DMS53 (cell line): ENCODE measurements around the gene IRF8.

Experiments
- DNase-seq: peaks from one replicate; lab custom pipeline; 2025; lab: John Stamatoyannopoulos, UW

IRF8 gene

GRCh38 chr16:85914423-85914794 lies 15.4 kb downstream of the IRF8 start:
- DNase-seq = no peak

- no peak for DNase-seq
Measured at GRCh38 chr16:85915125-85915845, 16.3 kb downstream of the IRF8 start.

GRCh38 chr16:85916141-85916890 lies 17.4 kb downstream of the IRF8 start:
- DNase-seq = no peak

- no peak for DNase-seq
Measured at GRCh38 chr16:85917012-85917411, 18.1 kb downstream of the IRF8 start.

- DNase-seq = no peak
Measured at GRCh38 chr16:85917959-85918358, 19.0 kb downstream of the IRF8 start.

- no peak for DNase-seq
Measured at GRCh38 chr16:85918436-85918835, 19.5 kb downstream of the IRF8 start.

- no peak for DNase-seq
Measured at GRCh38 chr16:85919271-85920267, 20.6 kb downstream of the IRF8 start.

- DNase-seq = no peak
Measured at GRCh38 chr16:85921026-85921425, 22.1 kb downstream of the IRF8 start.

GRCh38 chr16:85923153-85924021 lies 24.4 kb downstream of the IRF8 start:
- DNase-seq = no peak

GRCh38 chr16:85924675-85925074 lies 25.7 kb downstream of the IRF8 start:
- no peak for DNase-seq

GRCh38 chr16:85926370-85926769 lies 27.4 kb downstream of the IRF8 start:
- no peak for DNase-seq

GRCh38 chr16:85927371-85927770 lies 28.4 kb downstream of the IRF8 start:
- no peak for DNase-seq

GRCh38 chr16:85927959-85928358 lies 29.0 kb downstream of the IRF8 start:
- no peak for DNase-seq

GRCh38 chr16:85928401-85928820 lies 29.4 kb downstream of the IRF8 start:
- DNase-seq = no peak

GRCh38 chr16:85929259-85929721 lies 30.3 kb downstream of the IRF8 start:
- DNase-seq = no peak

GRCh38 chr16:85930301-85930700 lies 31.3 kb downstream of the IRF8 start:
- no peak for DNase-seq

GRCh38 chr16:85931596-85932402 lies 32.8 kb downstream of the IRF8 start:
- DNase-seq = no peak

GRCh38 chr16:85934210-85934609 lies 35.2 kb downstream of the IRF8 start:
- DNase-seq = no peak

- DNase-seq = no peak
Measured at GRCh38 chr16:85935391-85935973, 36.5 kb downstream of the IRF8 start.
